ENCODE measurements around the gene ADAT3.

- TF ChIP-seq SUZ12 (IDR thresholded peaks at IDR 0.05), result no peak
- TF ChIP-seq BHLHE40 (IDR thresholded peaks at IDR 0.05; ENCODE audit: borderline replicate concordance), result no peak
- TF ChIP-seq LEF1 (IDR thresholded peaks at IDR 0.05; ENCODE audit: borderline replicate concordance), result no peak
- no peak for TF ChIP-seq TARDBP (IDR thresholded peaks at IDR 0.05)
- no peak for TF ChIP-seq NFRKB (IDR thresholded peaks at IDR 0.05)
- no peak for TF ChIP-seq FOXK2 (IDR thresholded peaks at IDR 0.05)
- no peak for TF ChIP-seq PKNOX1 (IDR thresholded peaks at IDR 0.05)
- no peak for TF ChIP-seq FOXA1 (IDR thresholded peaks at IDR 0.05)
- no peak for TF ChIP-seq ELF4 (IDR thresholded peaks at IDR 0.05)
- no peak for TF ChIP-seq HDGF (IDR thresholded peaks at IDR 0.05; ENCODE audit: borderline replicate concordance)
Measured at GRCh38 chr19:1938071-1938470, 32.9 kb downstream of the ADAT3 start.

Data from HEK293T (cell line).